BLaER1 treated with 17β-estradiol and CSF1 and Interleukin-3, amounts not matched to agents 10 nM and 100 nM (cell line): ENCODE data around the gene KDM4C.

Source experiments
- H3K27ac ChIP-seq, 11 experiments: shearing (Covaris generic); formaldehyde crosslinking; 2 replicates each; pipeline ENCODE4 v1.8.1; 2022
- H3K27me3 ChIP-seq, 11 experiments: shearing (Covaris generic); formaldehyde crosslinking; 2 replicates each; pipeline ENCODE4 v1.8.1; 2022
- H3K36me3 ChIP-seq, 11 experiments: shearing (Covaris generic); formaldehyde crosslinking; 2 replicates each; pipeline ENCODE4 v1.8.1; 2022
- H3K4me1 ChIP-seq, 10 experiments: shearing (Covaris generic); formaldehyde crosslinking; 2 replicates each; pipeline ENCODE4 v1.8.1; 2022
- H3K4me2 ChIP-seq, 11 experiments: shearing (Covaris generic); formaldehyde crosslinking; 2 replicates each; pipeline ENCODE4 v1.8.1; 2022
- H3K4me3 ChIP-seq, 10 experiments: shearing (Covaris generic); formaldehyde crosslinking; 2 replicates each; pipeline ENCODE4 v1.8.1; 2022
- H3K9ac ChIP-seq, 11 experiments: shearing (Covaris generic); formaldehyde crosslinking; 2 replicates each; pipeline ENCODE4 v1.8.1; 2022
- H3K9me3 ChIP-seq, 11 experiments: shearing (Covaris generic); formaldehyde crosslinking; replicated peaks in 1 of 11; 2 replicates each; pipeline ENCODE4 v1.8.1; 2022
- H4K20me1 ChIP-seq, 11 experiments: shearing (Covaris generic); formaldehyde crosslinking; 2 replicates each; pipeline ENCODE4 v1.8.1; 2022
- Cebpa-rat ChIP-seq, 11 experiments: shearing (Covaris generic); IDR thresholded peaks; 2 replicates each; pipeline ENCODE4 v1.8.1; 2022

The KDM4C gene

GRCh38 chr9:6889868-6890267 lies 132.1 kb downstream of the KDM4C start:
- no peak overlapping the region for H3K4me3 ChIP-seq
- H4K20me1 ChIP-seq, result peaks cover 0 to 21% (median 0%) of the 10 kb centered on the region in 11 experiments; a peak in 2 of 22 replicates
- H3K4me1 ChIP-seq, result peaks cover 6 to 12% (median 9%) of the 10 kb centered on the region in 10 experiments; a peak in 18 of 20 replicates
- 0 out of 22 replicates have a peak, but pooled peaks cover 0 to 3% (median 0%) of the 10 kb centered on the region in 11 experiments for H3K9me3 ChIP-seq
- H3K4me2 ChIP-seq, result peak overlapping the region in 5 of 11 experiments; percentile 16 to 52 (median 25); a peak in 7 of 22 replicates
- TF ChIP-seq Cebpa-rat (IDR thresholded peaks at IDR 0.05), result no peak
- H3K36me3 ChIP-seq, result peaks cover 30 to 82% (median 64%) of the 10 kb centered on the region in 11 experiments; a peak in 21 of 22 replicates
- no peaks in the 10 kb centered on the region for H3K27me3 ChIP-seq
- H3K9ac ChIP-seq, result no peak overlapping the region
- H3K27ac ChIP-seq, result 0 out of 22 replicates have a peak overlapping the region, but pooled peaks of 1 of the 11 experiments have one; percentile 12

DNA sequence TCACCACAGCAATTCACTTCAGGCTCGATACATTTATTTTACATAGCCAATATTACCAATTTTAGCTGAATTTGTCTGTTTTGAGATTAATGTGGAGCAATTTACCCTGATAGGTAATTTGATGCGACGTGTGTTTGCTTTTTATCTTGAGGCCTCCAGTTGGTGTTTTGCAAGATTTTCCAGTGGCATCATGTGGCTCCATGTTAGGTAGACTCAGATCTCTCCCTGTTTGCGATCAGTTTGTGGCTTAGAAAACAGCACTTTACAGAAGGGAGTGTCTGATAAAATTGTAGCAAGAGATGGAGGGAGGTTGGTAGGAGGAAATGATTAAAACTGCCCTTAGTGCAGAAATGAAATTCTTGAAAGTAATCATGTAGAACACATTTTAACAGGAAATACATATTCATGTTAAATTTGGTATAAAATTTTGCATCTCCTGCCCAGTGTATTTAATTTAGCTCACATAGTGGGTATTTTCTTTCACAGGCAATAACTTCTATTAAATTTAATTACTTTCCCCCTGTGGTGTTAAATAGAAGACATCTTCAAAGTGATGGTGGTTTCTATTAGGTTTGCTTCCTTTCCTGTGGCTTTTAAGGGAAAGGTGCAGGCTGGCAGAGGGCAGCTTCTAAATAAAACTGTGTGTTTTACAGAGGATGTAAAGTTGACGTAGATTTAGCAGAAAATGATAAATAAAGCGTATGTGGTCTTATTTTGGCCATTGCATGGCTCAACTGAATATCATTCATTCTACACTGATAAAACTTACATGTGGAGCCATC lies 135.8 kb downstream of the KDM4C start:
- Histone ChIP-seq H3K4me1 (peaks cover 6 to 12% (median 9%) of the 10 kb centered on the region in 10 experiments; a peak in 18 of 20 replicates), H3K27ac (no peak overlapping the region), H3K36me3 (peaks cover 26 to 79% (median 53%) of the 10 kb centered on the region in 11 experiments; a peak in 21 of 22 replicates)

GRCh38 chr9:6894135-6894534 lies 136.4 kb downstream of the KDM4C start:
- Histone ChIP-seq H3K27ac (no peak overlapping the region), H3K4me2 (0 out of 22 replicates have a peak overlapping the region, but pooled peaks of 1 of the 11 experiments have one; percentile 28), H3K36me3 (peaks cover 26 to 83% (median 54%) of the 10 kb centered on the region in 11 experiments; a peak in 21 of 22 replicates), H3K9ac (no peak overlapping the region), H3K9me3 (no peaks in the 10 kb centered on the region), H3K4me1 (peaks cover 6 to 12% (median 9%) of the 10 kb centered on the region in 10 experiments; a peak in 18 of 20 replicates), H3K27me3 (no peaks in the 10 kb centered on the region), H3K4me3 (no peak overlapping the region), H4K20me1 (peaks cover 0 to 48% (median 0%) of the 10 kb centered on the region in 11 experiments; a peak in 5 of 22 replicates)
- no peak for TF ChIP-seq Cebpa-rat (IDR thresholded peaks at IDR 0.05)

More for the DNA sequence above, 135.8 kb downstream of the KDM4C start:
- H3K9ac ChIP-seq, result no peak overlapping the region
- peaks cover 0 to 44% (median 0%) of the 10 kb centered on the region in 11 experiments; a peak in 5 of 22 replicates for H4K20me1 ChIP-seq
- no peak overlapping the region for H3K4me3 ChIP-seq
- peak overlapping the region in 5 of 11 experiments; percentile 6 to 28 (median 18); a peak in 7 of 22 replicates for H3K4me2 ChIP-seq
- no peaks in the 10 kb centered on the region for H3K27me3 ChIP-seq
- TF ChIP-seq Cebpa-rat (IDR thresholded peaks at IDR 0.05), result no peak
- H3K9me3 ChIP-seq, result 0 out of 22 replicates have a peak, but pooled peaks cover 0 to under 1% (median 0%) of the 10 kb centered on the region in 11 experiments

- H3K36me3 ChIP-seq, result peaks cover 21 to 83% (median 53%) of the 10 kb centered on the region in 11 experiments; a peak in 21 of 22 replicates
- no peaks in the 10 kb centered on the region for H3K9me3 ChIP-seq
- no peak overlapping the region for H3K9ac ChIP-seq
- H3K4me1 ChIP-seq, result peaks cover 0 to 12% (median 3%) of the 10 kb centered on the region in 10 experiments; a peak in 9 of 20 replicates
- no peak overlapping the region for H3K4me2 ChIP-seq
- no peaks in the 10 kb centered on the region for H3K27me3 ChIP-seq
- no peak overlapping the region for H3K27ac ChIP-seq
- H4K20me1 ChIP-seq, result peaks cover 0 to 42% (median 0%) of the 10 kb centered on the region in 11 experiments; a peak in 5 of 22 replicates
- no peak overlapping the region for H3K4me3 ChIP-seq
- TF ChIP-seq Cebpa-rat (IDR thresholded peaks at IDR 0.05), result no peak
These were observed 138.0 kb downstream of the KDM4C start for GRCh38 chr9:6895754-6896153.

DNA sequence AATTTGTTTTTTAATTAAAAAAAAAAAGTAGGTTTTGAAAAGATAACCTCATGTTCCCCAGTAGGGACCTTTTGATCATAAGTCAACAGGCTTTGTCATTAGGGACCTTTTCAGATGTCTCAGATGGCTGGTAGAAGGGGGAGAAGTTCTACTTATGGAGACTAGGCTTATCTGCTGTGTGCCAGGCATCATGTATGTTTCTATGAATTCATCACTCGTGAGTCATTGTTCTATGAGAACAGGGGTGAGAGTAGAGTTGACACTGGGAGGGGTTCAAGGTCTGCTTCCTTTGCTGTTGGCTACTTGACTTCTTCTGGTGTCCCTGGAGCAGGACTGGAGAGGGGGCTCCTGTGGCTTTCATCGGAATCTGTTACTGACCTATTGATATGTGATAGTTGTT lies 138.8 kb downstream of the KDM4C start:
- Histone ChIP-seq H3K27me3 (no peaks in the 10 kb centered on the region), H3K4me3 (no peak overlapping the region), H3K9ac (no peak overlapping the region), H3K4me2 (no peak overlapping the region), H3K27ac (no peak overlapping the region), H3K4me1 (peaks cover 0 to 12% (median 3%) of the 10 kb centered on the region in 10 experiments; a peak in 9 of 20 replicates), H4K20me1 (peaks cover 0 to 46% (median 0%) of the 10 kb centered on the region in 11 experiments; a peak in 5 of 22 replicates), H3K36me3 (peaks cover 21 to 85% (median 49%) of the 10 kb centered on the region in 11 experiments; a peak in 21 of 22 replicates), H3K9me3 (no peaks in the 10 kb centered on the region)
- no peak for TF ChIP-seq Cebpa-rat (IDR thresholded peaks at IDR 0.05)

DNA sequence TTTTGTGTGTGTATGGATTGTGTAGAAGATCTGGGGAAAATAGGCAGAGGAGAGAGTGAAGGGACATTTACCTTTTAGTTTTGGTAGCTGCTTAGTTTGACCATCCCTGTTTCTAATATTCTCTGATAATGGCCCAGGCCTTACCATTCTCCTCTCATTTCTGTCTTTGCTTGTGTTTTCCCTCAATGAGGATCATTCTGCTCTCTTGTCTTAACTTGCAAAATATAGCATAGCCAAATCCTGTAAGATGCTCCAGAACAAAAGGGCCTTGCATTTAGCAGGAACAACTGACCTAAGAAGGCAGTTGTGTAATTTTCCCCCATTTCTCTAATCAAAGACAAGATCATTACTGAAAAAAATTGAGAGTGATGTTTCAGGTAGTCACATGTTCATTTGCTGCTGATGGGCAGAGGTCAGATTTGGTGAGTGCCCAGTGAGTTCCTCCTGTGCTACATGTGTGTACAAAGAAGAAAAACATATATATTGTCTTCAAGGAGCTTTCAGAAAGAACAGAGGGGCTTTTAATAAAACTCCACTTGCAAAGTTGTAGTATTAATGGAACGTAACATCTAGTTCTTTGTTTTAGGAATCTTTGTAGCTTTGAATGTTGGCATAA lies 139.5 kb downstream of the KDM4C start:
- no peak overlapping the region for H3K9ac ChIP-seq
- peaks cover 0 to 49% (median 0%) of the 10 kb centered on the region in 11 experiments; a peak in 6 of 22 replicates for H4K20me1 ChIP-seq
- H3K36me3 ChIP-seq, result peaks cover 21 to 81% (median 49%) of the 10 kb centered on the region in 11 experiments; a peak in 21 of 22 replicates
- H3K4me1 ChIP-seq, result peaks cover under 1 to 12% (median 5%) of the 10 kb centered on the region in 10 experiments; a peak in 18 of 20 replicates
- no peak for TF ChIP-seq Cebpa-rat (IDR thresholded peaks at IDR 0.05)
- no peak overlapping the region for H3K4me3 ChIP-seq
- no peak overlapping the region for H3K27ac ChIP-seq
- no peaks in the 10 kb centered on the region for H3K27me3 ChIP-seq
- H3K9me3 ChIP-seq, result no peaks in the 10 kb centered on the region
- no peak overlapping the region for H3K4me2 ChIP-seq

DNA sequence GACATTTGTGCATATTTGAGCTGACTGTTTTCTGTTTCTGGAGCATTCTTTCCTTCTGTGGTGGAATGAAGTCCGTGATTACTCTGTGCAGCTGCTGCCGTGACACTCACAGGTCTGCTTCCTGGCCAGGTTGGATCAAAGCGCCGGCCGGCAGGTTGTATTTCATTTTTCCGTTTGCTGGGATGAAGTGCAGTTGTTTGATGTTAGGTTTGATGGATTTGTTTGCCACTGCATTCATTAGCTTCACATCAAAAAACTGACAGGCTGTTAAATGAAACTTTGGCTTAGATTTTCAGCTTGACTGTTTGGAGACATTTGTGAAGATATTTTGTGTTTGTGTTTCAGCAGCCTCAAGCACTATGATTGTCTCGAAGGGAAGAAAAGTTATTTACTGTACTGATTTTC lies 140.1 kb downstream of the KDM4C start:
- Histone ChIP-seq H3K4me2 (no peak overlapping the region), H3K4me3 (no peak overlapping the region), H3K27ac (no peak overlapping the region), H3K9me3 (no peaks in the 10 kb centered on the region), H3K36me3 (peaks cover 21 to 79% (median 47%) of the 10 kb centered on the region in 11 experiments; a peak in 21 of 22 replicates), H4K20me1 (peaks cover 0 to 55% (median 0%) of the 10 kb centered on the region in 11 experiments; a peak in 6 of 22 replicates), H3K9ac (no peak overlapping the region), H3K27me3 (no peaks in the 10 kb centered on the region), H3K4me1 (peaks cover 5 to 12% (median 8%) of the 10 kb centered on the region in 10 experiments; a peak in 18 of 20 replicates)
- no peak for TF ChIP-seq Cebpa-rat (IDR thresholded peaks at IDR 0.05)

DNA sequence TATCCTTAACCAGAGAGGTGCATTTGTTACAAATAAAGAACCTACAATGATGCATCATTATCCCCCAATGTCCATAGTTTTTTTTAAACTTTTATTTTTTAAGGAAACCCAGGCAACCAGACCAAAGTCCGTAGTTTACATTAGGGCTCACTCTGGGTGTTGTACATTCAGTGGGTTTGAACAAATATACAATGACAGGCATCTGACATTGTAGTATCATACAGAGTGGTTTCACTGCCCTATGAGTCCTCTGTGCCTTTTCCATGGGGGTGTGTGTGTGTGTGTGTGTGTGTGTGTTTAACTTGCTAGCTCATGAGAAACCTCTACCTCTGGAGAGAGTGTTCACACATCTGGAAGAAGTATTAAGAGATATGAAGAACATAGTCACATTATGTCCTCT lies 141.5 kb downstream of the KDM4C start:
- no peak overlapping the region for H3K27ac ChIP-seq
- H3K27me3 ChIP-seq, result no peaks in the 10 kb centered on the region
- H3K36me3 ChIP-seq, result peaks cover 9 to 77% (median 34%) of the 10 kb centered on the region in 11 experiments; a peak in 20 of 22 replicates
- H3K4me1 ChIP-seq, result peaks cover 0 to 9% (median 2%) of the 10 kb centered on the region in 10 experiments; a peak in 10 of 20 replicates
- H3K9me3 ChIP-seq, result no peaks in the 10 kb centered on the region
- no peak overlapping the region for H3K4me3 ChIP-seq
- H3K9ac ChIP-seq, result no peak overlapping the region
- H3K4me2 ChIP-seq, result no peak overlapping the region
- peaks cover 0 to 61% (median 0%) of the 10 kb centered on the region in 11 experiments; a peak in 6 of 22 replicates for H4K20me1 ChIP-seq
- TF ChIP-seq Cebpa-rat (IDR thresholded peaks at IDR 0.05), result no peak
